GM12892 (cell line): ENCODE measurements around the gene PTPRH.

ENCODE experiments used
- DNase-seq: peaks from one replicate; pipeline ENCODE4 v3.0.0; 2011; ENCODE audit not compliant: insufficient read length
- FAIRE-seq: peaks from 2 replicates; lab custom pipeline; 2011; peaks lifted over from hg19 to GRCh38; lab: Jason Lieb, UNC
- POLR2A ChIP-seq: IDR thresholded peaks from 2 replicates; pipeline ENCODE4 v1.6.1; 2011; ENCODE audit warnings: low read depth, low read length, control low read depth
- POLR2AphosphoS5 ChIP-seq: IDR thresholded peaks from 2 replicates; pipeline ENCODE4 v1.6.1; 2011; ENCODE audit warnings: low read depth, low read length, control low read depth
- TAF1 ChIP-seq: IDR thresholded peaks from 2 replicates; pipeline ENCODE4 v1.6.1; 2011; ENCODE audit warnings: low read depth, mild to moderate bottlenecking, control low read depth, low read length, borderline replicate concordance

PTPRH gene

DNA sequence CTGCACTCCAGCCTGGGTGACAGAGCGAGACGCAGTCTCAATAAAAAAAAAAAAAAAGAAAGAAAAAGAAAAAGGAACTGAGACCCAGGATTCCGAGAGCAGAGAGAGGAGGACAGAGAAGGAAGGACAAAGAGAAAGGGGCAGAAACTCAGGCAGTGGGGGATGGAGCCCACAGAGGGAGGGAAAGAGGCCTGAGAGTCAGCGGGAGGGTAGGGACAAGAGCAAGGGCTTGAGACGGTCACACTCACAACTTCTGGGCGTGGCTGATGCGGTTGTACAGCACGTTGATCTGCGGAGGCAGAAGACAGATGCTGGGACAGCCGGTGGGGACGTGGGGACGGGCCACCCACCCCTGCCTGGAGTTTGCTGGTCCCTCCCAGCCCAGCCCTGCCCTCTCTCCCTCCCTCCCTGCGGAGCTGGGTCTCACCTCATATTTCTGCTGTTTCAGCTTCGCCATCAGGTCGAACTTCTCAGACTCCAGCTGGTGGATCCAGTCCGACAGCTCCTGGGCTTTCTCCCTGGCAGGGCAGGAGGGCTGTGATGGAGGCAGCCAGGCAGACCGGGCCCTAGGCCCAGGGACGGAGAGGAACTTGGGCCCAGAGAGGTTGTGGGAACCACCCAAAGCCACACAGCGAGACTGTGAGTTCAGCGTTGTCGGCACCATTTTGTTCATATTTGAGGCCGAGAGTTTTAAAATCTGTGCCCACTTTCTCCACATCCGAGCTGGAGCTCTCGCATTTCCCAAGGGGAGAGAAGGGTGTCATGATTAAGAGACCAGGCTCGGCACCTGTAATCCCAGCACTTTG, 75.5 kb downstream of the PTPRH start:
- FAIRE-seq (no peak), DNase-seq (no peak)
- TF ChIP-seq TAF1 (no peak), POLR2AphosphoS5 (no peak), POLR2A (no peak)

DNA sequence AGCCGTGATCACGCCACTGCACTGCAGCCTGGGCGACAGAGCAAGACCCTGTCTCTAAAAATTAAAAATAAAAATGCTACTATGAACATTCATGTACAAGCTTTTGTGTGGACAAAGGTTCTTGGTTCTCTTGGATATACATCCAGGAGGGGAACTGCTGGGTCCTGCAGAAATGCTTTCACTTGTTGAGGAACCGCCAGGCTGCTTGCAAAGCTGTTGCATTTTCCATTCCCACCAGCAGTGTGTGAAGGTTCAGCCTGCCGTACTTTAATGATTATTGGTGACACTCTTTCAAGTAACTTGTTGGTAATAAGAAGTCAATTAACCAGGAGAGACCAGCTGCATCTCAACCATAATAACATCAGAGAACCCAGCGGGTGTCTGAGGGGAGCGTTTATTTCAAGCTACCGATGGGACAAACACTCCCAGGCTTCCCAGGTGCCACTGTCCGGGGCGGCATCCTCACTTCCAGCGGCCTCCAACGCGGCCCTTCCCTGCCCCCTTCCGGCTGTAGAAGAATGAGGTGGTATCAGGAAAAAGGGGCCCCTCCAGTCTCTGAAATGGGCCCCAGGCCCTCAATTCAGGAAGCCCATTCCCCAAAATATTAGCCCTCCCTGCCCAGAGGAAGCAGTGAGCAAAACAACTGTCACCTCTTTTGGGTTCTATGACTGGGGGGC, 76.7 kb downstream of the PTPRH start:
- no peak for FAIRE-seq

DNA sequence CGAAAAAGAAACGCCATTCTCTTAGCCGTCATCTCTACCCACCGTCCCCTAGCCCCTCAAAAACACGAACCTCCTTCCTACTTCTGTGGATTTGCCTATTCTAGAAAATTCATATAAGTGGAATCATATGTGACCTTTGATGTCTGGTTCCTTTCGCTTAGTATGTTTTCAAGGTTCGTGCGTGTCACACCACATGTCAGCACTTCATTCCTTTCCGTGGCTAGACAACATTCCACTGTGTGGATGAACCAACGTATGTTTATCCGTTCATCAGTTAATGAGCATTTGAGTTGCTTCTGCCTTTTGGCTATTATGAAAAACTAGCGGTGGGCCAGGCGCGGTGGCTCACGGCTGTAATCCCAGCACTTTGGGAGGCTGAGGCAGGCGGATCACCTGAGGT, 77.9 kb downstream of the PTPRH start:
- FAIRE-seq: no peak
- TF ChIP-seq TAF1 (no peak), POLR2AphosphoS5 (no peak), POLR2A (no peak)
- DNase-seq: no peak

More for the DNA sequence above, 76.7 kb downstream of the PTPRH start:
- TF ChIP-seq POLR2A: no peak
- TF ChIP-seq POLR2AphosphoS5: no peak
- TF ChIP-seq TAF1: no peak
- DNase-seq: no peak
